ENCODE measurements around the gene INKA2. TPM values are rescaled to one million over a fixed set of nuclear protein-coding genes. Genes with fewer than 3 reads are reported as not detected.

INKA2 gene
- total RNA-seq, 1 donor from 2014 or later, result 4.5 TPM

DNA sequence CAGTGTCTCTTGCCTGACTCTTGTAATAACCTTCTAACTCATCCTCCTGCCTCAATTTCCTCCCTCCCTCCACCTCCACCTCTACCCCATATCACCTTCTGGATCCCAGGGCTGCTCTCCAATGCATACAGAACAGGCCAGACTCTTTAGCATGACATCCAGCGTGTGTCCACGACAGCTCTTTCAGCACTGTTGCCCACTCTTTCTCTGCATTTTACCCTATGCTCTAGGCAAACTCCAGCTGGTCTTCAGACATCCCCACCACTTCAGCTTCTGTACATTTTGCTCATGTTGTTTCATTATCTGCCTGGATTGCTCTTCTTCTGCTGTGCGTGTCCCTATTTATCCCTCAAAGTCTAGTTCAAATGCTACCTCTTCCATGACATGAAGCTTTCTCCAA, 4.8 kb downstream of the INKA2 start:
- TF ChIP-seq, protein P1, sequence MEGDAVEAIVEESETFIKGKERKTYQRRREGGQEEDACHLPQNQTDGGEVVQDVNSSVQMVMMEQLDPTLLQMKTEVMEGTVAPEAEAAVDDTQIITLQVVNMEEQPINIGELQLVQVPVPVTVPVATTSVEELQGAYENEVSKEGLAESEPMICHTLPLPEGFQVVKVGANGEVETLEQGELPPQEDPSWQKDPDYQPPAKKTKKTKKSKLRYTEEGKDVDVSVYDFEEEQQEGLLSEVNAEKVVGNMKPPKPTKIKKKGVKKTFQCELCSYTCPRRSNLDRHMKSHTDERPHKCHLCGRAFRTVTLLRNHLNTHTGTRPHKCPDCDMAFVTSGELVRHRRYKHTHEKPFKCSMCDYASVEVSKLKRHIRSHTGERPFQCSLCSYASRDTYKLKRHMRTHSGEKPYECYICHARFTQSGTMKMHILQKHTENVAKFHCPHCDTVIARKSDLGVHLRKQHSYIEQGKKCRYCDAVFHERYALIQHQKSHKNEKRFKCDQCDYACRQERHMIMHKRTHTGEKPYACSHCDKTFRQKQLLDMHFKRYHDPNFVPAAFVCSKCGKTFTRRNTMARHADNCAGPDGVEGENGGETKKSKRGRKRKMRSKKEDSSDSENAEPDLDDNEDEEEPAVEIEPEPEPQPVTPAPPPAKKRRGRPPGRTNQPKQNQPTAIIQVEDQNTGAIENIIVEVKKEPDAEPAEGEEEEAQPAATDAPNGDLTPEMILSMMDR (IDR thresholded peaks at IDR 0.05; ENCODE audit: insufficient read depth, low read length, severe bottlenecking), result no peak

DNA sequence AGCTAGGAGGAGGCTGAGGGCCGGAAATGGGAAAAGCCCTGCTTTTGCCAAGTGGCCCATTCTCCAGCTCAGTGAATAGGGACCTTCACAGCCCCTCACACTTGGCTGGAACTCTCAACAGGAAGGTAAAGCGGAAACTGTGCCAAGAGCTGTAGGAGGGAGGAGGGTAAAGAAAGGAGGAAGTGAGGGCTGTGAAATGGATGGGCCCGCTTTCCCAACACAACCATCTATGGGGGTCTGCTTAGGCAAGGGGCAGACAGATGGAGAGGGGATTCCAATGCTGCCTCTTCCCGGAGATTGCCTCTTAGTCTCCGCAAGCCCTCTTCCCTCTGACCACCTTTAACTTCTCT, 5.2 kb downstream of the INKA2 start:
- DNase-seq (ENCODE audit: low read depth), result no peak
- H3K4me3 ChIP-seq (ENCODE audit: low read depth, low read length), result no peak overlapping the region
- TF ChIP-seq, protein P1 (IDR thresholded peaks at IDR 0.05; ENCODE audit: insufficient read depth, low read length, severe bottlenecking), result no peak
- peaks cover 8% of the 10 kb centered on the region for H3K36me3 ChIP-seq (ENCODE audit: control insufficient read depth, insufficient read depth, low read length)
- no peaks in the 10 kb centered on the region for H3K27me3 ChIP-seq (ENCODE audit: control insufficient read depth, insufficient read depth, low read length)
- FAIRE-seq, result no peak

More for the DNA sequence above, 4.8 kb downstream of the INKA2 start:
- no peak for FAIRE-seq
- Histone ChIP-seq H3K4me3 (ENCODE audit: low read depth, low read length) (no peak overlapping the region), H3K36me3 (ENCODE audit: control insufficient read depth, insufficient read depth, low read length) (peaks cover 8% of the 10 kb centered on the region), H3K27me3 (ENCODE audit: control insufficient read depth, insufficient read depth, low read length) (no peaks in the 10 kb centered on the region)
- DNase-seq (ENCODE audit: low read depth), result no peak

DNA sequence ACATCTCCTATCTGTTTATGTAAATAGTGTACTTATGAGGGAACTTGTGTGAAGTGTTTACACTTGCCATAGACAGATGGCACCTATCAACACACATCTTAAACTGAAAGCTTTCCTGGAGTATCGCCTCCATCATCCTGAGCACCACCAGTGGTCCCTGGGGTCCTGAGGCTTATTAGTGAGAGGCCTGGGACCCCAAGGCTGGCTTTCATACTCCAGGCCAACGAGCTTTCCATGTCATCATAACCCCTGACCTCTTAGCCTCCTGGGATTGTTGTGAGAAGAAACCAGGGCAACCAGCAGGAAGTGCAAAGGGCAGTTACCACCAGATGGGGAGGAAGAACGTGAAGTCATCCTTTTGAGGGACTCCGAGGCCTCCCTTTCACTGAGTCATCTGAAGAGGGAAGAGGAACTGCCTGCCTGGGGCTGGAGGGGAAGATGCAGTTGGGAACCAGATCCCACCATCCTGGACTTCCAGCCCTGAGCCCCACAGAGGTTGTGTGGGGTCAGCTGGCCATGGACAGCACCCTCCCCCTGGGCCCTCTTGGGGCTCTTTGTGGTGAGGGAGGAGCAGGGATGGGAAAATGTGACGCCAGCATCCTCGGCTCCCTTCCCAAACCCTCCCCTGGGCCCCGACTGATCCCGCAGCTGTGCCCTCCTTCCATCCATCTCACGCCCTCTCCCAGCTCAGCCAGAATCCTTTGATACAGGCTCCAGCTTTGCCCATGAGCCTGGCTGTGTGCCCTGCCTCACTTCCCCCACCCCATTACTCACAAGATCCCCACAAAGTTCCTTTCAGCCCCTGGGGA, 5.8 kb downstream of the INKA2 start:
- TF ChIP-seq, protein P1 (IDR thresholded peaks at IDR 0.05; ENCODE audit: insufficient read depth, low read length, severe bottlenecking), result no peak
- H3K36me3 ChIP-seq (ENCODE audit: control insufficient read depth, insufficient read depth, low read length), result peaks cover 8% of the 10 kb centered on the region
- H3K27me3 ChIP-seq (ENCODE audit: control insufficient read depth, insufficient read depth, low read length), result no peaks in the 10 kb centered on the region
- H3K4me3 ChIP-seq (ENCODE audit: low read depth, low read length), result no peak overlapping the region
- FAIRE-seq, result no peak
- DNase-seq (ENCODE audit: low read depth), result peak; percentile 38

DNA sequence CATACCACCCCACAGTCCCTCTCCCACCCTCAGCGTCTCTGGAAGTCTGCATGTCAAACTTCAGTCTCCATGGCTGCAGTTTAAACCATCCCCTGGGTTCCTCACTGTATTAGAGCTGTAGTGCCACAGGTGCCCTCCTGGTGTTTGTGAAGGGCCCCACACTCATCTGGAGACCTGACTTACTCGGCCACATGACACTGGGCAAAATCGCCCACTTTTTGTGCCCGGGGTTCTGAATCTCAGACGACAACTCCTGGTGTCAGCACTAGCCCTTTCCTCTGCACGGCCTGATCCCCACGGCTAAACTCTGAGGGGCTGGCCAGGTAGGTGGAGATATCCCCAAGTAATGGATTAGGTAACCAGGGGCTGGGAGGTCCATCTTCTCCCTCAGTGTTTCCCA, 6.5 kb downstream of the INKA2 start:
- H3K4me3 ChIP-seq (ENCODE audit: low read depth, low read length), result no peak overlapping the region
- H3K36me3 ChIP-seq (ENCODE audit: control insufficient read depth, insufficient read depth, low read length), result peaks cover 8% of the 10 kb centered on the region
- no peaks in the 10 kb centered on the region for H3K27me3 ChIP-seq (ENCODE audit: control insufficient read depth, insufficient read depth, low read length)
- FAIRE-seq, result no peak
- TF ChIP-seq, protein P1 (IDR thresholded peaks at IDR 0.05; ENCODE audit: insufficient read depth, low read length, severe bottlenecking), result no peak
- no peak for DNase-seq (ENCODE audit: low read depth)

DNA sequence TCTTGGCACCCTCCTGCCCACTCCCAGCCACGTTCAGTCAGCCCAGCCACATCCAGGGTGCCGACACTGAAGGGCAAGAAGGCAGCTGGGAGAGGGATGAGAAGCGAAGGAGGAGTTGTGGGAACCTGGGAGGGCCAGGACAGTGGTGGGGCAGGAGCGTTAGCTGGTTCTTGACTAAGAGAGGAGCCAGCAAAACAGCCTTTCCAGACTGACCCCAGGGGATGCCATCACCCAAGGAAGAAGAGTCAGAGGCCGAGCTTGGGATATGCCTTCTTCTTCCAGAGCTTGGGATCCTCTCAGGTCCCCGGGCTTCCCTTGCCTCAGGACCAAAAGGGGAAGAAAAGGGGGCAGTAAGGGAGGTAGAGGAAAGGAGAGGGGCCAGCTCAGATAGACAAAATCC, 7.2 kb downstream of the INKA2 start:
- H3K27me3 ChIP-seq (ENCODE audit: control insufficient read depth, insufficient read depth, low read length), result no peaks in the 10 kb centered on the region
- H3K4me3 ChIP-seq (ENCODE audit: low read depth, low read length), result no peak overlapping the region
- TF ChIP-seq, protein P1 (IDR thresholded peaks at IDR 0.05; ENCODE audit: insufficient read depth, low read length, severe bottlenecking), result no peak
- FAIRE-seq (no peak), DNase-seq (ENCODE audit: low read depth) (no peak)
- peaks cover 9% of the 10 kb centered on the region for H3K36me3 ChIP-seq (ENCODE audit: control insufficient read depth, insufficient read depth, low read length)

DNA sequence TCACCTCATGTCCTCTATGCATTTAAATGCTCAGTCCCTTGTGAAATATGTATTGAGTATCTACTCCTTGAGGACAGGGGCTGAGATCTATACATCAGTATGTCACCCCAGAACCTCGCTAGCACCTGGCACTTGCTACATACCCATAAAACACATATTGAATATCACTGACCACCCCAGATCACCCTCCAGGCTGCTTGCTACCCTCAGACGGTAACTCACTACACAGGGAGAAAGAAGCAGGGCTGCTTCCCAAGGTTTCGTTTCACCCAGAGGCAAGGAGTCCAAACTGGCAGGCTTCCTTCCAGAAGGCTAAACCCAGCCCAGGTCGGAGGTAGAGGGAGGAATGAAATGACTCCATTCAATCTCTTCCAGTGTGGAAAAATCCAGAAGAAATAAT, 8.5 kb downstream of the INKA2 start:
- no peak for DNase-seq (ENCODE audit: low read depth)
- H3K36me3 ChIP-seq (ENCODE audit: control insufficient read depth, insufficient read depth, low read length), result peaks cover 4% of the 10 kb centered on the region
- TF ChIP-seq, protein P1 (IDR thresholded peaks at IDR 0.05; ENCODE audit: insufficient read depth, low read length, severe bottlenecking), result no peak
- no peak for FAIRE-seq
- no peak overlapping the region for H3K4me3 ChIP-seq (ENCODE audit: low read depth, low read length)
- no peaks in the 10 kb centered on the region for H3K27me3 ChIP-seq (ENCODE audit: control insufficient read depth, insufficient read depth, low read length)
